ENCODE results near the gene GLP1R. TPM values are rescaled to one million over a fixed set of nuclear protein-coding genes. Genes with fewer than 3 reads are reported as not detected.

GLP1R gene
- total RNA-seq, 4 donors from 2014 or later = 0.54 TPM; not detected in 3

DNA sequence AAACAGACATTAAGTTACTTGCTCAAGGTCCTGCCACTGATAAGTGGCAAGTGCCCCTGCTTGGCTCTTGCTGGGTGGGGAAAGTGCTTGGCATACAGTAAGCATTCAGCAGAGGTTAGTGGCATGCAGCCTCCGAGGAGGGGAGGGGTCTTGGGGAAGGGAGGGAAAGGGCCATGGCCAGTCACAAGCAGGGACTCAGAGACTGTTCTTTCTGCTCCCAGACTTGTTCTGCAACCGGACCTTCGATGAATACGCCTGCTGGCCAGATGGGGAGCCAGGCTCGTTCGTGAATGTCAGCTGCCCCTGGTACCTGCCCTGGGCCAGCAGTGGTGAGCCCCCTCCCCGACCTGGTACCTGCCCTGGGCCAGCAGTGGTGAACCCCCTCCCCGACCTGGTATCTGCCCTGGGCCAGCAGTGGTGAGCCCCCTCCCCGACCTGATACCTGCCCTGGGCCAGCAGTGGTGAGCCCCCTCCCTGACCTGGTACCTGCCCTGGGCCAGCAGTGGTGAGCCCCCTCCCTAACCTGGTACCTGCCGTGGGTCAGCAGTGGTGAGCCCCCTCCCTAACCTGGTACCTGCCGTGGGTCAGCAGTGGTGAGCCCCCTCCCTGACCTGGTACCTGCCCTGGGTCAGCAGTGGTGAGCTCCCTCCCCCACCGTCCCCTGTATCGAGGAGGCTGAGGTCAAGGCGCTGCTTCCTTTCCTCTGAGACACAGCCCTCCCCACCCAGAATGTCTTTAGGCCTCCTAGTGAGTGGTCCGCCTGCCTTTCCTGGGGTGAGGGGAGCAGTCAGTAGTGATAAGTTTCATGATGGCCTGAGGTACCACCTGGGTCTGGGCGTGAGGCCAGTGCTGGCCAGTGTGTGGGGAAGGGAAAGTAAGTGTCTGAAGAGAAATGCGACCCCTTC, 8.9 kb downstream of the GLP1R start:
- no peak for ATAC-seq
- Histone ChIP-seq H3K27ac (no peak overlapping the region), H3K36me3 (no peaks in the 10 kb centered on the region), H3K27me3 (peaks cover 60% of the 10 kb centered on the region), H3K9me3 (no peaks in the 10 kb centered on the region), H3K4me3 (no peak overlapping the region), H3K4me1 (no peaks in the 10 kb centered on the region)
- 62 to 67% methylated on average over 2 to 7 of the region's 17 CpGs for WGBS, 2 donors (ENCODE audit: low coverage in 1 of 2)
- TF ChIP-seq, protein P1, sequence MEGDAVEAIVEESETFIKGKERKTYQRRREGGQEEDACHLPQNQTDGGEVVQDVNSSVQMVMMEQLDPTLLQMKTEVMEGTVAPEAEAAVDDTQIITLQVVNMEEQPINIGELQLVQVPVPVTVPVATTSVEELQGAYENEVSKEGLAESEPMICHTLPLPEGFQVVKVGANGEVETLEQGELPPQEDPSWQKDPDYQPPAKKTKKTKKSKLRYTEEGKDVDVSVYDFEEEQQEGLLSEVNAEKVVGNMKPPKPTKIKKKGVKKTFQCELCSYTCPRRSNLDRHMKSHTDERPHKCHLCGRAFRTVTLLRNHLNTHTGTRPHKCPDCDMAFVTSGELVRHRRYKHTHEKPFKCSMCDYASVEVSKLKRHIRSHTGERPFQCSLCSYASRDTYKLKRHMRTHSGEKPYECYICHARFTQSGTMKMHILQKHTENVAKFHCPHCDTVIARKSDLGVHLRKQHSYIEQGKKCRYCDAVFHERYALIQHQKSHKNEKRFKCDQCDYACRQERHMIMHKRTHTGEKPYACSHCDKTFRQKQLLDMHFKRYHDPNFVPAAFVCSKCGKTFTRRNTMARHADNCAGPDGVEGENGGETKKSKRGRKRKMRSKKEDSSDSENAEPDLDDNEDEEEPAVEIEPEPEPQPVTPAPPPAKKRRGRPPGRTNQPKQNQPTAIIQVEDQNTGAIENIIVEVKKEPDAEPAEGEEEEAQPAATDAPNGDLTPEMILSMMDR (IDR thresholded peaks at IDR 0.05) = no peak
- TF ChIP-seq POLR2A (IDR thresholded peaks at IDR 0.05) = no peak
- TF ChIP-seq EP300 (IDR thresholded peaks at IDR 0.05) = no peak
- TF ChIP-seq POLR2AphosphoS5 (IDR thresholded peaks at IDR 0.05) = no peak

DNA sequence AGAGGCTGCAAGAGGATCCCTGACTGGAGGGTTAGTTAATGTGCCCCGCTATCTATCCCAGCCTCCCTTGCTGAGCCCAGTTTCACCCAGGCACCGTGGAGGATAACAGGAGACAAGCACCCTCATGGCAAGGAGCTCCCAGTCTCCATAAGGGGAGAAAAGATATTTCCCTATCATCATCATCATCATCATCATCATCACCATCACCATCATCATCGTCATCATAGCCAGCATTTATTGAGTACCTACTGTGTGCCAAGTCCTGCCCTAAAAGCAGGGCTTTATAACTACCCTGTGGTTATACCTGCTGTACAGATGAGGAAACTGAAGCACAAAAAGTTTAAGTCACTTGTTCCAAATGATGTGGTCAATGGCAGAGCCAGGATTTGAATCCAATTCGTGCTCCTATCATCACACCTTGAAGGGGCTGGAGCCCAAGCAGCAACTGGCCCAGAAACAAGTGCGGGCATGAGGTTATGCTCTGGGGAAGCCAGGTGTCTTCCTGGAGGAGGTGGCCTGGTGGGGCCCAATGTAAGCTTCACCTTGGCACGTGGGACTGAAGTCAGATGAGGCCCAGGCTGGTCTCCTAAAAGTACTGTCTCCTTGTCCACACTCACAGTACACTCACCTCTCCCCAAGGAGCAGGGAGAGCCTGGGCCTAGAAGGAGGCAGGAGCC, 10.0 kb downstream of the GLP1R start:
- Histone ChIP-seq H3K27me3 (peaks cover 50% of the 10 kb centered on the region), H3K4me3 (no peak overlapping the region), H3K36me3 (no peaks in the 10 kb centered on the region), H3K9me3 (no peaks in the 10 kb centered on the region), H3K27ac (no peak overlapping the region), H3K4me1 (no peaks in the 10 kb centered on the region)
- TF ChIP-seq, protein P1 (IDR thresholded peaks at IDR 0.05) = no peak
- TF ChIP-seq EP300 (IDR thresholded peaks at IDR 0.05) = no peak
- TF ChIP-seq POLR2AphosphoS5 (IDR thresholded peaks at IDR 0.05) = no peak
- no peak for TF ChIP-seq POLR2A (IDR thresholded peaks at IDR 0.05)
- no peak for ATAC-seq
- 60 to 100% methylated on average over 1 of the region's 6 CpGs for WGBS, 2 donors (ENCODE audit: low coverage in 1 of 2)

DNA sequence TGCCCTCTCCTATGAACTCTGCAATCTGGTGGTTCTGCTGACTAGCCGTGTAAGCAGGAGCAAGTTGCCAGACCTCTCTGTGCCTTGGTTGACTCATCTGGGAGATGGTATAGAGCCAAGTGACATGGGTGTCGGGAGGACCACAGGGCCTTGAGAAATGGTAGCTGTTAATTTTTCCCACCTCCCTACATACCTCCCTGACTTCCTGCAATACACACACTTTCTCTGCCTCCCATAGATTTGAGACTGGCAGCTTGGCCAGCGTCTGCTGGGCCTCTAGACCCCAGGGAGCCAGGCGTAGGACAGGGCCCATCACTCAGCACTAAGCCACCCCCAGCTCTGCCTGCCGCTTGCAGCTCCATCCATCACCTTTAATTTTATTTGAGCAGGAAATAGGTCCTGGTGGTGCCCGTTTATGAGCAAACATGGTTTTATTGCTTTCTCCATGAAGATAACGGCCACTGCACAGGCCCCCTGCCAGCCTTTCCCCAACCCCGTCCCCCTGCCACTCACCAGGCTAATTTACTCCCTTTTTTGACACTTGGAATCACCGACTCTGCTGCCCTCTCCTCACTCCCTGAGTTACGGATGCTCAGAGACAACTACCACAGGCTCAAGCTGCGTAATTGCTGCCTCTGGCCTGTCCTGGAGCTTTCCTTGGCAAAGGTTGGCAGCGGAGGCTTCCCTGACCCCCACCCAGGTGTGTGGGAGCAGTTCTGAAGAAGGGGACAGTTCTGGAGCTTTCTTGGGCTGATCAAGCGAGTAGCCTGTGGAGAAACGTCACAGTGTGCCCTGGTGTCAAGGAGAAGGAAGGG, 11.1 kb downstream of the GLP1R start:
- Histone ChIP-seq H3K36me3 (no peaks in the 10 kb centered on the region), H3K9me3 (no peaks in the 10 kb centered on the region), H3K27me3 (peaks cover 43% of the 10 kb centered on the region), H3K27ac (no peak overlapping the region), H3K4me3 (no peak overlapping the region), H3K4me1 (no peaks in the 10 kb centered on the region)
- TF ChIP-seq EP300 (IDR thresholded peaks at IDR 0.05) = no peak
- TF ChIP-seq POLR2A (IDR thresholded peaks at IDR 0.05) = no peak
- no peak for TF ChIP-seq POLR2AphosphoS5 (IDR thresholded peaks at IDR 0.05)
- TF ChIP-seq, protein P1 (IDR thresholded peaks at IDR 0.05) = no peak
- ATAC-seq = no peak
- 34 to 47% methylated on average over 3 to 5 of the region's 14 CpGs for WGBS, 2 donors (ENCODE audit: low coverage in 1 of 2)

DNA sequence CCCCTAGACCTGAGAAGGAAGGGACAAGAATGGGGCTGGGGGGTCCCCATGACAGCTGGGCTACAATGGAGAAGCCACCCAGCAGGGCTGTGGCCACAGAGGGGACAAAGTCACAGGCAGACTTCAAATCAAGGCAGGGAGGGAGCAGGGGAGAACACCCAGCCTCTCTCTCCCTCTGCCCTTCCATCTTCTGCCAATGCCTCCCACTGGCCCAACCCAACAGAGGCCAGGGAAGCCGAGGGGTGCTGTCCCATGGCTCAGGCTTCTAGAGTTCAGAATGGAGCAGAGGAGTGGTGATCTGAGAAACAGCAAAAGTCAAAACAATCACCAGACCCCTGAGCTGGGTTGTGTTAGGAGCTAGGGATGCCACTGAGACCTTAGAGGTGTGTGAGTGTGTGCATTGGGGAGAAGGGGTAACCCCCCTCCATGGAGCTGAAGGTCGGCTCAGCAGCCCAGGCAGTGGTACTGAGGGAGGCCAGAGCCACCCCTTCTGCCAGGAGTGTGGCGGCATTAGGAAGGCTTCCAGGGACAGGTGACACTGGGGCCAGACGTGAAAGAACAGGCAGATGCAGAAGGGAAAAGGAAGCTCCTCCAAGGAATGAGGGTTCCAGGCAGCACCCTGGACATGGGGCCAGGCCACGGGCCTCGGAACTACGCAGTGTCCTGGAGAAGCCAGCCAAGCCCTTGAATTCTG, 12.0 kb downstream of the GLP1R start:
- Histone ChIP-seq H3K9me3 (no peaks in the 10 kb centered on the region), H3K4me1 (no peaks in the 10 kb centered on the region), H3K36me3 (no peaks in the 10 kb centered on the region), H3K27me3 (peaks cover 41% of the 10 kb centered on the region), H3K27ac (no peak overlapping the region), H3K4me3 (no peak overlapping the region)
- WGBS, 2 donors (ENCODE audit: low coverage in 1 of 2) = 40 to 50% methylated on average over 1 of the region's 7 CpGs
- no peak for TF ChIP-seq EP300 (IDR thresholded peaks at IDR 0.05)
- TF ChIP-seq POLR2AphosphoS5 (IDR thresholded peaks at IDR 0.05) = no peak
- TF ChIP-seq, protein P1 (IDR thresholded peaks at IDR 0.05) = no peak
- TF ChIP-seq POLR2A (IDR thresholded peaks at IDR 0.05) = no peak
- no peak for ATAC-seq
